Measurements from ENCODE around the gene SAMD5.

GRCh38 chr6:147508042-147508865 lies at the start of gene SAMD5:
- TF ChIP-seq CTCF (IDR thresholded peaks at IDR 0.05) (no peak), EP300 (IDR thresholded peaks at IDR 0.05) (no peak), RAD21 (conservative IDR thresholded peaks at IDR 0.05 in 1 of 2, IDR thresholded peaks at IDR 0.05 in 1 of 2) (no peak), CBX8 (IDR thresholded peaks at IDR 0.05) (no peak), HDAC2 (IDR thresholded peaks at IDR 0.05) (no peak), REST (IDR thresholded peaks at IDR 0.05) (no peak), POLR2A (IDR thresholded peaks at IDR 0.05; ENCODE audit: low read length) (no peak), NR3C1 (IDR thresholded peaks at IDR 0.05) (no peak), POLR2AphosphoS2 (conservative IDR thresholded peaks at IDR 0.05; ENCODE audit: low read length) (no peak), SREBF2 (IDR thresholded peaks at IDR 0.05) (no peak)
